GM21423 (cell line): ENCODE measurements around the gene ENTPD1.
A peak's percentile ranks its signal among the peaks of the same experiment; 100 is the strongest.
"Not testable (repeated sequence)": the region's sequence is repeated elsewhere in the genome, so short reads cannot be mapped to it uniquely, and the experiment has no call there.

Source experiments
- ATAC-seq: cut with Tn5 transposase; IDR thresholded peaks from one replicate; pipeline ENCODE4 v1.9.1; 2021; ENCODE audit warnings: mild to moderate bottlenecking, moderate library complexity; ENCODE audit not compliant: unreplicated experiment

The ENTPD1 gene

DNA sequence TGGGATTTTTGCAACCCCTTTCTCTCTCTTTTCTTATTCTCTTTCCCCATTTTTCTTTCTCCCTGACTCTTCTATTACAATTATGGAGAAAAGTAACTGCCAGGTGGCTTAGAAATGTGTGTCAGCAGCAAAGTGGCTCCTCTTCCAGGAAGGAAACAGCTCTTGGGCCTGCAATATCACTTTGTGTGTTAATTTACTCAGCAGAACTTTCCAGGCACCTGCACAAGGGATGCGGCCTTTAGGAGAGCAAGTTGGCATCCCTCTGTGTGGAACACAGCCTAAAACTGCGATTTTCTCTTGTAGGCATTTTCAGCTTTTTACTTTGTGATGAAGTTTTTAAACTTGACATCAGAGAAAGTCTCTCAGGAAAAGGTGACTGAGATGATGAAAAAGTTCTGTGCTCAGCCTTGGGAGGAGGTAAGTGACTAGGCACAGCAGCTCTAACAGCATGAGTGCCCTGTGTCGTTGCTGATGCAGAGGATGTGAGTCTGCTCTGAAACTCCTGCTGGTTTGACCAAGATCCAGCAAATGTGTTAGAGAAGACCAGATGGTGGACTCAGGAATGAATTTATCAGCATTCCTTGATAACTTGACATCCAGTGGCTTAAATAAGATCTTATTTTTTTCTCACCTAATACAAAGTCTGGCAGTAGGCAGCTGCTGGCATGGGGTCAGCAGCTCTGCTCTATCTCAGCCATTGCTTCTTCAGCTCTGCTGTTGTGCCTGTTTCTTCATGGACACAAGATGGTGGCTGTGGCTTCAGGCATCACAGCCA lies 104.4 kb downstream of the ENTPD1 start:
- no peak for ATAC-seq

DNA sequence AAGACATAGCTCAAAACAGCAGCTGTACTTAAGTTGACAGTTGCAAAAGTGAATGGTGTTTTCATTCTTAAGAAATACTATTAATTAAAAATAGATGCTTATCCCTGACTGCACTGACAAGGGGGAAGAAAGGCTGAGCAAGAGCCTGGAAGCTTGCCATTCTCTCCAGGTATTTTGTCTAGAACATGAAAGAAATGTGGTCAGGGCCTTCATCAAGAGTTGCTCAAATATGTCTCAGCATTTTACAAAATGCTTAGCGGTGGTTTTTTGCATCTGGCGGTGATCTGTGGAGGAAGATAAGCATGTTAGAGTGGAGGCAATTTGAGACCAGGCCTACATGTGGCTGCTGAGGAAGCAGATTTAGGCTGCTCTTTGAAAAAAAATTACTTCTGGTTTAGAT lies 105.4 kb downstream of the ENTPD1 start:
- ATAC-seq = no peak

- peak; percentile 93 for ATAC-seq
These were observed 109.2 kb downstream of the ENTPD1 start for GRCh38 chr10:95864906-95865813.

GRCh38 chr10:95865814-95866466 lies 110.0 kb downstream of the ENTPD1 start:
- ATAC-seq = no peak

DNA sequence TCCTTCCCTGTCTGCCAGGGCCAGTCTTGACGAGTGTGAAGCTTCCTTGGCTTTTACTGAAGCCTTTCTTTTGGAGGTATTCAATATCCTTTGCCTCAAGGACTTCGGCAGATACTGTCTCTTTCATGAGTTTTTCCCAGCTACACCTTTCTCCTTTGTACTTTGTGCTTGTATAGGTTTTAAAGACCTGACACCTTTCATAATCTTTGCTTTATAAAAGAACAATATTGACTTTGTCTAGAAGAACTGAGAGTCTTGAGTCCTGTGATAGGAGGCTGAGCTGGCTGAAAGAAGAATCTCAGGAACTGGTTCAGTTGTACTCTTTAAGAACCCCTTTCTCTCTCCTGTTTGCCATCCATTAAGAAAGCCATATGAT lies 110.5 kb downstream of the ENTPD1 start:
- ATAC-seq = no peak

DNA sequence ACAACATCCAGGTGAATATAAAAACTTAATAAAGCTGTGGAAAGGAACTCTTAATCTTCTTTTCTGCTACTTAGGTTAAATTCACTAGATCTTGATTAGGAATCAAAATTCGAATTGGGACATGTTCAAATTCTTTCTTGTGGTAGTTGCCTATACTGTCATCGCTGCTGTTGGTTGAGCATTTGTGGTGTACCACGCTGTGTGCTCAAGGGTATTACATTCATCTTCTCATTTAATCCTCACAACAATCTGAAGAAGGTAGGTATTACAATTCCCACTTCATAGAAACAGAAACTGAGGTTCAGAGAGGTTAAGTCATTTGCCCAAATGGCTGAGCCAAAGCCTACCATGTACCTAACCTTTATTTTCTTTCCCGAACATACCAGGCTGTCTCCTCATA lies 111.9 kb downstream of the ENTPD1 start:
- no peak for ATAC-seq

DNA sequence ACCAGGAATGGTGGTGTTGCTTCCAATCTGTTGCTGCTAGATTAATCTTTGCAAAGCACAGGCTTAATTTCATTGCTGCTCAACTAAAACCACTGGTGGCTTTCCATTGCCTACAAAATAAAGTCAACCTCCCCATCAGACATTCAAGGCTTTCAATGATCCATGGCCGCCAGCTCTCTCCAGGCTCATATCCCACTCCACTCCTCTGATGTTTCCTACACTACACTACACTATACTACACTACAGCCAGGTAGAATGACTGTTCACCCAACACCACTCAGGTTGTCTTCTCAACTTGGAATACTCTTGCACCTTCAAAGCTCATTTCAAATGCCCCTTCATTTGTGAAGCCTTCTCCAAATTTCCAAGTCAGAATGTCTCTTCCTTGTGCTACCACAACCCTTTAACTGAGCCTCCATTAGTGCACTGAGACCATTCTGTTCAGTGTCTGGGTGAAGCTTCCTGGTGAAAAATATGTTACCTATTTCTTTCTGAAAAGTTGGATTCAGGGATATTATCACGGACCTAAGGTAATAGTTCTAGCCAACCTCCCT lies 116.3 kb downstream of the ENTPD1 start:
- no peak for ATAC-seq

- ATAC-seq = no peak
These were observed 117.2 kb downstream of the ENTPD1 start for GRCh38 chr10:95873139-95873538.

GRCh38 chr10:95873651-95874050 lies 117.7 kb downstream of the ENTPD1 start:
- ATAC-seq = no peak

DNA sequence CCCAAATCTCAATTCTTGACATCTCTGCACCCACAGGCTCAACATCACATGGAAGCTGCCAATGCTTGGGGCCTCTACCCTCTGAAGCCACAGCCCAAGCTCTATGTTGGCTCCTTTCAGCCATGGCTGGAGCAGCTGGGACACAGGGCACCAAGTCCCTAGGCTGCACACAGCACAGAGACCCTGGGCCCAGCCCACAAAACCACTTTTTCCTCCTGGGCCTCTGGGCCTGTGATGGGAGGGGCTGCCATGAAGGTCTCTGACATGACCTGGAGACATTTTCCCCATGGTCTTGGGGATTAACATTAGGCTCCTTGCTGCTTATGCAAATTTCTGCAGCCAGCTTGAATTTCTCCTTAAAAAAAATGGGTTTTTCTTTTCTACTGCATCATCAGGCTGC lies 118.8 kb downstream of the ENTPD1 start:
- not testable (repeated sequence) for ATAC-seq

GRCh38 chr10:95876756-95877155 lies 120.8 kb downstream of the ENTPD1 start:
- ATAC-seq = no peak

DNA sequence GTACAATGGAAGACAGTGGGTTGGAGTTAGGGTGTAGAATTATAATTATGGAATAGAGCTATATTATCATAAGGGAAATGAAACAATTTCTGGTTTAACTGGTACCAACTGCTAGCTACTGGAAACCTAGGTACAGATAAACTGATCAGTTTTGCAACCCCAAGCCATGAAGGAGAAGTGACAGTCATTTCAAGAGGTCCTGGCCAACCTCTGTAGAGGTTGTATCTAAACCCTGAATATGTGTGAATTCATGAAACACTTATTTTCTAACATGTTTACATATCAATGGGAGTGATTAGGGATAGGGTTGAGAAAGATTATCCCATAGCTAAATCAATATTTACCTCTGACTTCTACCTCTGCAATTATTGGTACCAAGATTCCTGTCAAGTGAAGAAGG lies 121.9 kb downstream of the ENTPD1 start:
- ATAC-seq = peak; percentile 41

DNA sequence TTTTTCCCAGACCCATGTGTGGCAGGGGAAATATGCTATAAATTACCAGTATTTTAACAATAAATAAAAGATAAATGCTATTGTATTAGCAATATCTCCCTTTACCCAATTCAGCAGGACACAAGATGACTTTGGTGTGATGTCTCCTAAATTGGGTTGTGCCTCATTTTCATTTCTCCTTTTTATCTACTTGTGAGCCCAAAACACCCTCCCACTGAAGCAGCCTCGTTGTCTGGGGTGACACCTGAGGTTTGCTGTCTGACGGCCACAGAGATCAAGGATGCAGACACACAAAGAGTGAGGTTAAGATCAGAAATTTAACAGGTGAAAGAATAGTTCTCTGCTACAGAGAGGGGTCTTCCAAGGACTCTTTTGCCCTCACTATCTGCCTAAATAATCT lies 124.7 kb downstream of the ENTPD1 start:
- peak; percentile 51 for ATAC-seq

GRCh38 chr10:95881316-95881715 lies 125.4 kb downstream of the ENTPD1 start:
- no peak for ATAC-seq

DNA sequence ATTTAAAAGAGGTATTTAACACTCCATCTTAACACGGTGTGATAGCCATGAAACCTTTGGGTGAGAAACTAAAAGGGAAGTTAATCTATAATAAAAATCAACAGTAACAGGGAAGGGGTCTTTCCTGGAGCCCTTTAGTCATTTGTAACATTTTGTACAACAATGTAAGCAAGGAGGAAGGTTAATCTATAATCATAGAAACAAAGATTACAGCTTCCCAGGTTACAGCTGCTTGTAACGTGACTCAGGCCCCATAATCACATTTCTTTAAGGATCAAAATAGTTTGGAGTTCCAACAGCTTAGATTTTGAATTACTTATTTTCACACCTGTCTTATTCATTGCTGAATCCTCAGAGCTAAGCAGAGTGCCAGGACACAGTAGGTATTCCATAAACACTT lies 133.9 kb downstream of the ENTPD1 start:
- ATAC-seq = no peak

DNA sequence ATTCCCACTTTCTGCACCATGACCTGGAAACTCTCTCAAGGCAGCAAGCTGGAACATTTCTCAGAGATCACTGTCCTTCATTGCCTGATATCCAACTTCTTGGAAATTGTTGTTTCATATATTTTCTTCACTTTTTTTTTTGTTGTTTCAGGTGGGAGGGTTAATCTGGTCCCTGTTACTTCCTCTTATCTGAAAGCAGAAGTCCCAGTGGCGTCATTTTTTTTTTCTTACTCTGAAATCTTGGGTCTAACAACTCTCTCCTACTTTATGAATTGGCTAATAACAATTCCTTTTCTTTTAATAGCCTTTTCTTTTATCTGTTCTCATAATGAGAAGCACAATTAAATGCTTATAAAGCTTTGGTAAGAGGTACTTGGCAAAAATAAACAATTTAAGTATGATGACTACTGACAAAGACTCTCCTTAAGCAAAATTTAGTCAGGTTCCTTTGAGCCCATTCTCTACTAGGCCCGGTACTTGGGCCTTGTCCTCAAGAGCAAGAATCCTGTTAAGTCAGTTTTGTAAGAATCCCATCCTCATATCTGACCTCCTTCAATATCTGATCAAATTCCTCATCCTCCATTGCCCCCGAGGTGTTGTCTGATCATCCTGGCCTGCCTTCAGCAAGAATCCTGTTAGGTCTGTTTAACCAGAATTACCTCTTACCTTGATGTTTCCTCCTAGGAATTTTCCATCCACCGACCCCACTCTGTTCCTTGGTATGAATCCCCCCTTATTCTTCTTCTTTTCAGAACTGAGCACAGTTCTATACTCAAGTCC lies 140.3 kb downstream of the ENTPD1 start:
- no peak for ATAC-seq

GRCh38 chr10:95905897-95906580 lies 150.1 kb downstream of the ENTPD1 start:
- not testable (repeated sequence) for ATAC-seq

GRCh38 chr10:95906677-95907455 lies 150.9 kb downstream of the ENTPD1 start:
- ATAC-seq = peak; percentile 32
